Muscle layer of duodenum (tissue), 2 donors: ENCODE data around the gene ZCCHC14.
"Not testable (repeated sequence)": the region's sequence is repeated elsewhere in the genome, so short reads cannot be mapped to it uniquely, and the experiment has no call there.

Source experiments
- H3K27ac ChIP-seq: one replicate; pipeline ENCODE4 v1.7.0; 2013; ENCODE audit warnings: mild to moderate bottlenecking, low read length
- H3K27me3 ChIP-seq: one replicate; pipeline ENCODE4 v1.7.0; 2013; ENCODE audit warnings: low read depth, mild to moderate bottlenecking, control low read depth, low read length
- H3K36me3 ChIP-seq, 2 donors: one replicate each; pipeline ENCODE4 v1.7.0; 2013; ENCODE audit warnings: low read length in 2 of 2, control low read depth in 1 of 2, mild to moderate bottlenecking in 1 of 2; ENCODE audit not compliant: insufficient read depth in 2 of 2, control insufficient read depth in 1 of 2
- H3K4me1 ChIP-seq, 2 donors: one replicate each; pipeline ENCODE4 v1.7.0; 2013; ENCODE audit warnings: low read length in 2 of 2, mild to moderate bottlenecking in 2 of 2, control low read depth in 1 of 2, moderate library complexity in 1 of 2; ENCODE audit not compliant: insufficient read depth in 2 of 2, control insufficient read depth in 1 of 2
- H3K4me3 ChIP-seq, 2 donors: one replicate each; pipeline ENCODE4 v1.7.0; 2013; ENCODE audit warnings: low read length in 2 of 2, low read depth in 1 of 2, mild to moderate bottlenecking in 1 of 2
- H3K9me3 ChIP-seq, 2 donors: one replicate each; pipeline ENCODE4 v1.7.0; 2013; ENCODE audit warnings: low read length in 2 of 2, control low read depth in 1 of 2, mild to moderate bottlenecking in 1 of 2; ENCODE audit not compliant: control insufficient read depth in 1 of 2
- donor health status: healthy.

ZCCHC14 gene

DNA sequence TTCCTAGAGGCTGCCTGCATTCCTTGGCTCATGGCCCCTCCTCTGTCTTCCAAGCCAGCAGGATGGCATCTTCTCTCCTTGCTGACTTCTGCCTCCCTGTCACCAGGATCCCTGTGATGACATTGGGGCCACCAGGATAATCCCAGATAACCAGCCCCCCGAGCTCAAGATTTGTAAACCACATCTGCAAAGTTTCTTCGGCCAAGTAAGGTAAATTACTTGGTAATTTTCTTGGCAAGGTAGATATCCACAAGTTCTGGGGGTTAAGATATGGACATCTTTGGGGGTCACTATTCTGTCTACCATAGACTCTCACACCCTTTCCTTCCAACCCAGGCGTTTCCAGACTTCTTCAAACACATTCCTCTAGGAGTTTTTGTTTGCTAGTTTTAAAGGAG, 42.6 kb upstream of the ZCCHC14 start:
- Histone ChIP-seq H3K4me3 (no peak overlapping the region), H3K27me3 (no peaks in the 10 kb centered on the region), H3K36me3 (no peaks in the 10 kb centered on the region), H3K27ac (no peak overlapping the region), H3K4me1 (peaks cover 0 to 5% of the 10 kb centered on the region in 2 donors), H3K9me3 (peaks cover 9 to 12% of the 10 kb centered on the region in 2 donors)

DNA sequence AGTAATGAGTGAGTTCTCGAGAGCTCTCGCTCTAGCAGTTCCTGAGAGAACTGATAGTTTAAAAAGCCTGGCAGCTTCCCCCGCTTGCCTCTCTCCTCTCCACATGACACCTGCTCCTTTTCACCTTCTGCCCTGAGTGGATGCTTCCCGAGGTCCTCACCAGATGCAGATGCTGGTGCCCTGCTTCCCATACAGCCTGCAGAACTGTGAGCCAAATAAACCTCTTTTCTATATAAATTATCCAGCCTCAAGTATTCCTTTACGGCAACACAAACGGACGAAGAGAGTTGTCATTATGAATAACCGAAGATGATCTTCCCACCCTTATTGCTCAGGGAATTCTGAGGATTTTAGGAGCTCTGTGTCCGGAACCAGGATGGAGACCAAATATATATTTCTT, 41.9 kb upstream of the ZCCHC14 start:
- Histone ChIP-seq H3K27ac (no peak overlapping the region), H3K9me3 (peaks cover 9 to 16% of the 10 kb centered on the region in 2 donors), H3K27me3 (no peaks in the 10 kb centered on the region), H3K4me1 (no peaks in the 10 kb centered on the region), H3K36me3 (no peaks in the 10 kb centered on the region), H3K4me3 (no peak overlapping the region)

DNA sequence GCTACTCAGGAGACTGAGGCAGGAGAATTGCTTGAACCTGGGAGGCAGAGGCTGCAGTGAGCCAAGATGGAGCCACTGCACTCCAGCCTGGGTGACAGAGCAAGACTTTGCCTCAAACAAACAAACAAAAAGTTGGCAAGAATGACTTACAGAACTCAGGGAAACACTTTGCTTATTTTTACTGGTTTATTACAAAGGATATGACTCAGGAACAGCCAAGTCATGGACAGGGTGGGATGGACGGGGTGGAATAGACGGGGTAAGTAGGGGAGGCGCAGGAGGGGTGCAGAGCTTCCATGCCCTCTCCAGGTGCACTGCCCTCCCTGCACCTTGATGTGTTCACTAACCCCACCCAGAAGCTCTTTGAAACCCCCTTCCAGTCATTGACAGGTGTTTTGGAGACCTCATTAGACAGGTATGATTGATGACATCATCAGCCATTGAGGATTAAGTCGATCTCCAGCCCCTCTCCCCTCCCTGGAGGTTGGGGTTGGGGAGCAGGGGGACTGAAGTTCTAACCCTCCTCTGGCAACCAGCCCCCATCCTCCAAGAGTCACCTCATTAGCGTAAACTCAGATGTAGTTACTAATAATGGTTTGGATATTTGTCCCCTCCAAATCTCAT, 41.3 kb upstream of the ZCCHC14 start:
- Histone ChIP-seq H3K4me3 (no peak overlapping the region), H3K9me3 (peaks cover 9 to 18% of the 10 kb centered on the region in 2 donors), H3K27ac (no peak overlapping the region), H3K36me3 (no peaks in the 10 kb centered on the region), H3K4me1 (no peaks in the 10 kb centered on the region), H3K27me3 (no peaks in the 10 kb centered on the region)

DNA sequence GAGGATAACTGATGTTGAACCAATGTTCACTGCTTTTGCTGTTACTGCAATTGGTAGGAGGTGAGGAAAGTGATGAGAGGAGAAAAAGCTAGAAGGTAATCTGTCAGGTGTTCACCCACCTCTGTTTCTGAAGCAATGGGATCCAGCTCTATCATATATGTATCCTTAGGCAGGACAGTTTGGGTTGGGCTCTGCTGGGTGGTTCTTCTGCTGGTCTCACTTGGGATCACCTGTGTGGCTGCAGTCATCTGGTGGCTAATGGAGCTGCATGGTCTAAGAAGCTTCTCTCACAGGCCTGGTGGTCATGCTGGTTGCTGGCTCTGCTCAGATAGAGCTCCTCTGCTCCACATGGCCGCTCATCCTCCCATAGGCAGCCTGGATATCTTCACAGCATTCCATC, 40.2 kb upstream of the ZCCHC14 start:
- Histone ChIP-seq H3K27ac (no peak overlapping the region), H3K9me3 (peaks cover 9 to 18% of the 10 kb centered on the region in 2 donors), H3K4me1 (no peaks in the 10 kb centered on the region), H3K27me3 (no peaks in the 10 kb centered on the region), H3K4me3 (no peak overlapping the region), H3K36me3 (no peaks in the 10 kb centered on the region)

DNA sequence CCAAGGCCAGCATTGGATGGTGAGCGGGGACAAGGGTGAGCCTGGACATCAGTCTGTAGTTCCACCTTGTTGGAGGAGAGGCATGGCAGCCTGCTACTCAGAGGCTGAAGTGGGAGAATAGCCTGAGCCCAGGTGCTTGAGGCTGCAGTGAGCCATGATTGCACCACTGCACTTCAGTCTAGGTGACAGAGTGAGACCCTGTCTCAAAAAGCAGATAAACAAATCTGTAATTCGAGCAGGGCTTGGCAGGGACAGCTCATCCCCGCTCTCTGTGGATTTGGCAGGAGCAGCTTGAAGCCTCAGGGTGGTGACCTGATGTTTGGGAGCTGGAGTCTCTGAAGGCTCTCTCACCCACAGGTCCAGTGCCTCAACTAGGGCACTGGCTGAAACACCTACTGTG, 38.6 kb upstream of the ZCCHC14 start:
- H3K27ac ChIP-seq, result no peak overlapping the region
- H3K4me1 ChIP-seq, result no peaks in the 10 kb centered on the region
- H3K9me3 ChIP-seq, result peaks cover 9 to 18% of the 10 kb centered on the region in 2 donors
- H3K4me3 ChIP-seq, result no peak overlapping the region
- no peaks in the 10 kb centered on the region for H3K36me3 ChIP-seq
- H3K27me3 ChIP-seq, result no peaks in the 10 kb centered on the region

DNA sequence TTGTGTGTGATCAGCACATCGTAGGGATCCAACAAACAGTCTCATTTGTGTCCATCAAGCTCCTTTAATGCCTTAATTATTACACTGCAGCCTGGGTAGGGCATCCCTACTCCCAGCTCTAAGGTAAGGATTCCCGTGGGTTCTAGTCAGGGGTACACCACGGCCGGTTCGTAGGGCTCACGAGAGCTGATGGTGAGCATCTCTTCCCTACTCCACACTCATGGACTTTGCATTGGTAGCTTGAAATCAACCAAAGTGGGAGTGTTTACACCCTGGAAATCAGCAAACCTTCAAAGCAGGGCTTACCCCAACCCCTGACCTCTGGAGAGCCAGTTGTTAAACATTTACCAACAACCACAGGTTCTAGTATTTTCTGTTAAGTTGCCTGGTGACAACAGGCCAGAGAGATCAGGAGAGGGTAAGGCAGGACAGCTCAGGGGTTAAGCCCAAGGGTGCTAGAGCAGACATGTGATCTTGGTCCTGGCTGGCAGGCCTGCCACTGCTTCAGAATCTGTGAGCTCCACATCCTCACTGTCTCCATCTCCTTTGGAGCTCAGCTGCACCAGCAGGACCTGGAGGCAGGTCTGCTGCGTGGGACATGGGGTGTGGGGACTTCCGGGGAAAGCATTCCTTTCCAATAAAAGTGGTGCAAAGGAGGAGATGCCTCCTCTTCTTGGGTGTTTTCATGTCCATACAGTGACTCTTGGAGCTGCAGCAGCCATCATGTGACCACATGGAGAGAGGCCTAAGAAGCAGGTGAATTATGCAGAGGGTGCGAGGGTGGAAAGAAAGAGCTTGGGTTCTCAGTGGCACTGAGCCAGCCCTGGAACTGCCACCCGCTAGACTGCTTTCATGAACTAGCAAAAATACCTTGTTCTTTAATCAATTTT, 36.1 kb upstream of the ZCCHC14 start:
- Histone ChIP-seq H3K27ac (no peak overlapping the region), H3K4me3 (no peak overlapping the region), H3K27me3 (no peaks in the 10 kb centered on the region), H3K9me3 (peaks cover 9 to 18% of the 10 kb centered on the region in 2 donors), H3K36me3 (no peaks in the 10 kb centered on the region), H3K4me1 (no peaks in the 10 kb centered on the region)

DNA sequence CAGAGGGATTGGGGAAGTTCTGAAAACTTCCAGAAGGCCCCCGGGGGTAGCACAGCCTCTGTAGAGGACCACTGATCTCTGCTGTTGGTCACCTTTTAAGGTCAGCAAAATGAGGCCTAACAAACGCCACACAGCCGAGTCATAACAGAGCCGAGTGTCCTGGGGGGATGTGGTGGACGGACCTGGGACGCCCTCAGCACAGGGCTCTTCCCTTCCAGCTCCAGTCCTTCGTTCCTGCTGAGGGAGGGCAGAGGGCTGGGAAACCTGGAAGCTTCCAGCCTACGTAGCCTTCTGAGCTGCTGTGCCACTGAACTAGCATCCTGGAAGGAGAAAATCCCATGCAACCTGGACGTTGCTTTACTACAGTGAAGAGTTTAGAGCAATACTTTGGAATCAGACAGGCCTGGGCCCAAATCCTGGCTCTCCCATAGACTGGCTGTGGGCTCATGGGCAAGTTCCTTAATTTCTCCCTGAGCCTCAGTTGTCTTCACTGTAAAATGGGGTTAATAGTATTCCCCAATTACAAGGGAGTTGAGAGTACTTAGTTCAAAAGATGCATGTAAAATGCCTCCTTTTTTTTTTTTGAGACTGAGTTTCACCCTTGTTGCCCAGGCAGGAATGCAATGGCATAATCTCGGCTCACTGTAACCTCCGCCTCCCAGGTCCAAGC, 34.4 kb upstream of the ZCCHC14 start:
- Histone ChIP-seq H3K27me3 (no peaks in the 10 kb centered on the region), H3K27ac (no peak overlapping the region), H3K9me3 (peaks cover 0 to 9% of the 10 kb centered on the region in 2 donors), H3K4me3 (no peak overlapping the region), H3K36me3 (no peaks in the 10 kb centered on the region), H3K4me1 (no peaks in the 10 kb centered on the region)

DNA sequence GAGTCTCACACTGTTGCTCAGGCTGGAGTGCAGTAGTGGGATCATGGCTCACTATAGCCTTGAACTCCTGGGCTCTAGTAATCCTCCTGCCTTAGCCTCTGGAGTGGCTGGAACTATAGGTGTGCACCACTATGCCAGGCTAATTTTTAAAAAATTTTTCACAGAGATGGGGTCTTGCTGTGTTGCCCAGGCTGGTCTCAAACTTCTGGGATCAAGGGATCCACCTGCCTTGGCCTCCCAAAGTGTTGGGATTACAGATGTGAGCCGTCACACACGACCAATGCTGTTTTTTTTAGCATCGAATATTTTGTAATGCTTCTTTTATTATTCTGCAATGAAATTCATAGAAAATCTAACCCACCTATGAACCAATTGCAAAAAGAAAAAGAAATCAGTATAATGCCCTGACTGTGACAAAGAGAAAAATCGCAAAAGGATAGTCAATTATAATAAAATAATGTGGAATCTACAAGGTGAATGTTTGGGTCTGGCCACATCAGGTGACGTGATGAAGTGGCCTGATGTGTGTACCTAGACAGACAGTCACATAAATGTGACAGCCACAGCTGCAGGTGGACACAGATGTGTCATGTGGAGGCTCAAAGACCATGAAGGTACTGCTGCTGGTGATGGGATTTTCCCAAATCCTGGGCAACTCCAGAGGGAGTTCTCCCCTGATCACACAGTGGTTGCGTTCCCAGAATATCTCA, 33.6 kb upstream of the ZCCHC14 start:
- H3K4me3 ChIP-seq, result no peak overlapping the region
- H3K4me1 ChIP-seq, result no peaks in the 10 kb centered on the region
- no peaks in the 10 kb centered on the region for H3K27me3 ChIP-seq
- no peak overlapping the region for H3K27ac ChIP-seq
- no peaks in the 10 kb centered on the region for H3K36me3 ChIP-seq
- H3K9me3 ChIP-seq, result peaks cover 0 to 9% of the 10 kb centered on the region in 2 donors

DNA sequence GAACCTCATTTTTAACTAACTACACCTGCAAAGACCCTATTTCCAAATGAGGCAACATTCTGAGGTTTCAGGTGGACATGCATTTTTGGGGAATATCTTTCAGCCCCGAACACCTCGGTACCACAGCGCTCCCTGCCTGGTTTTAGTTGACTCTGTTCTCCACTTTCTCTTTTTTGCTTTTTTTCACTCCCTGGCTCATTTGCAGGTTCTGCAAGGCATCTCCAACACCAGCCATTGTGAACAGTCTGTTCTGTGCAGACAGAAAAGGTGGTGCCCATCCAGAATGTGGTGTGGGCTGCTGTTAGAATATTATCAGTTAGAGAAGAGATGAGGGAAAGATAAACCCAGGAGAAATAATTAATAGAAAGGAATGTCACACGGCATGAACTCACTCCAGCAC, 32.5 kb upstream of the ZCCHC14 start:
- H3K9me3 ChIP-seq, result peaks cover 0 to 6% of the 10 kb centered on the region in 2 donors
- no peak overlapping the region for H3K4me3 ChIP-seq
- H3K36me3 ChIP-seq, result no peaks in the 10 kb centered on the region
- H3K27me3 ChIP-seq, result no peaks in the 10 kb centered on the region
- H3K4me1 ChIP-seq, result no peaks in the 10 kb centered on the region
- H3K27ac ChIP-seq, result no peak overlapping the region

DNA sequence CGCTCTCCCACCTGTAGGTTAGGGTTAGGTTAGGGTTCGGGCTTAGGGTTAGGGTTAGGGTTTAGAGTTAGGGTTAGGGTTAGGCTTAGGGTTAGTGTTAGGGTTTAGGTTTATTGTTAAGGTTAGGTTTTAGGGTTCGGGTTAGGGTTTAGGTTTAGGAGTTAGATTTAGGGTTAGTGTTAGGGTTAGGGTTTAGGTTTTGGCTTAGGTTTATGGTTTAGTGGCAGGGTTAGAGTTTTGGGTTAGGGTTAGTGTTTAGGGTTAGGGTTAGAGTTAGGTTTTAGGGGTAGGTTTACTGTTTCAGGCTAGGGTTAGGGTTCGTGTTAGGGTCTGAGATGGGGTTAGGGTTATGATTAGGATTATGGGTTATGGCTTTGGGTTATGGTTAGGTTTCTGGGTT, 31.6 kb upstream of the ZCCHC14 start:
- Histone ChIP-seq H3K36me3 (no peaks in the 10 kb centered on the region), H3K27ac (no peak overlapping the region), H3K9me3 (no peaks in the 10 kb centered on the region), H3K4me3 (no peak overlapping the region), H3K4me1 (no peaks in the 10 kb centered on the region), H3K27me3 (no peaks in the 10 kb centered on the region)

DNA sequence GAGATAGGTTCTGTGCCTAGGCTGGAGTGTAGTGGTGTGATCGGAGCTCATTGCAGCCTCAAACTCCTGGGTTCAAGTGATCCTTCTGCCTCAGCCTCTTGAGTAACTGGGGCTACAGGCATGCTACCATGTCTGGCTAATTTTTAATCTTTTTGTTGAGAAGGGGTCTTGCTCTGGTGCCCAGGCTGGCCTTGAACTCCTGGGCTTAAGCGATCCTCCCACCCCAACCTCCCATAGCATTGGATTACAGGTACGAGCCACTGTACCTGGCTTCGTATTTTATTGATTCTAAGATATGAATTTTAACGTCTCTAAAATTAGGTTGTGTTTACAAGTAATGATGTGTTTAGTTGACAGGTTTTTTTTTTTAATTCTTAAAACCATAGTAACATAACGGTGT, 30.8 kb upstream of the ZCCHC14 start:
- not testable (repeated sequence) for H3K4me3 ChIP-seq, H3K36me3 ChIP-seq, H3K27ac ChIP-seq, H3K4me1 ChIP-seq, H3K27me3 ChIP-seq, H3K9me3 ChIP-seq
